GM18508 (cell line): Measurements from ENCODE around the gene GABRG3.
"Not testable (repeated sequence)": the region's sequence is repeated elsewhere in the genome, so short reads cannot be mapped to it uniquely, and the experiment has no call there.

Experiments
- ATAC-seq: cut with Tn5 transposase; IDR thresholded peaks from one replicate; pipeline ENCODE4 v1.9.1; 2021; ENCODE audit warnings: moderate number of reproducible peaks; ENCODE audit not compliant: insufficient read depth, unreplicated experiment

GABRG3 gene

DNA sequence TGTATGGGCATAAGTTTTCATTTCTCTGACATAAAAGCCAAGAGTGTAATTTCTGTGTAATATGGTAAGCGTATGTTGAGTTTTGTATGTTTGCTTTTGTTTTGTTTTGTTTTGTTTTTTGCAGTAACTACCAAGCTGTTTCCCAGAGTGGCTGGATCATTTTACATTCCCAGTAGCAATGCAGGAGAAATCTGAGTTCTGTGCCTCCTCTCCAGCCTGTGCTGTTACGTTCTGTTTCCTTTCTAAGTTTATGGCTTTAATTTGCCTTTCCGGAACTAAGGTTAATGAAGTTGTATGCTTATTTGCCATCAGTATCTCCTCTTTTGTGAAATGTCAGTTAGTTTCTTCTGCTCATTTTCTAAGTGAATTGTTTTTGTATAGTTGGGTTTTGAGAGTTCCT lies 307.8 kb downstream of the GABRG3 start:
- ATAC-seq: no peak

DNA sequence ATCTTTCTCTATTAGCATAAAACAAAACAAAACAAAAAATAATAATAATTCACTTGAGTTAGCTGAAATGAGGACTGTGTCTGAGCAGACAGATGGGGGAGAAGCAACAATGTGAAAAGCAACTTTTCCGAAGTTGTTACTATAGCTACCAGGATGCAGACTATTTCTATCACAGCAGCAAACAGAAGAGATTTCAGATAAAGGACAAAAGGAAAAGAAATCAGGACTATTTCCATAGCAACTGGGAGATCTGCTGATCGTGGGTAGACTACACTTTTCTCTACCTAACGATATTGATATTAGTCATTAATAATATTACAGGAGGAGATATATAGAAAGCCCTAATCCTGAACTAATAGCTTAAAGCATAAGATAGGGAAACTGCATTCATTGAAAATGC lies 321.7 kb downstream of the GABRG3 start:
- ATAC-seq: no peak

DNA sequence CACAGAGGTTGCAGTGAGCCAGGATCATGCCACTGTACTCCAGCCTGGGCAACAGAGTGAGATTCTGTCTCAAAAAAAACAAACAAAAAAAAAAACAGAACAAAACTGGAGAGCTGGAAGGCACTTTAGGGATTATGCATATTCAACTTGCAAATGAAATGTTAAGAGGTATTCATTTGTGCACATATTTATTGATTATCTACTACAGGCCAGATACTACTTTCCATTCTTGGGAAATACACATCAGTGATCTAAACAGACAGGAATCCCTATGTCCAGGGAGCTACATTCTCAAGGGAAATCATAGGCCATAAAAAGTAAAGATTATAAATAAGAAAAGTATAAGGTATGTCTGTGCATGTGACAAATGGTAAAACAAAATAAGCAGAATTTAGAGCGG lies 322.6 kb downstream of the GABRG3 start:
- ATAC-seq: no peak

DNA sequence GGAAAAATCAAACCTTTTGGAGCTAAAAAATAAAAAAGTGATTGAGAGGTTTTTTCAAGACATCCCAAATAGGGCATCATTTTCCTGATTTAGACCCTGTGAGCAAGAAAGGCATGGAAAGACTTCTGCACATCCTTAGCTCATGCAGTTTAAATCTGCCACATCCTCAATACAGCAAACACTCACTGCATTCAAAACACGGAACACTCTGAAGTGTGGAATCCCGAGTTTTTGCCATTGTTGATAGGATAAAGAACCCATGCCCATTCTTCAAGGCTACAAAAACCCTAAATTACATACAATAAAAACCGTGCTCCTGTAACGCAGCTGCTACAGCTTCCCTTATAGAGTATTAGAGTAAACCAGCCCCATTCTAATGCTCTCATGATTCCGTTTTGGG lies 346.8 kb downstream of the GABRG3 start:
- no peak for ATAC-seq

DNA sequence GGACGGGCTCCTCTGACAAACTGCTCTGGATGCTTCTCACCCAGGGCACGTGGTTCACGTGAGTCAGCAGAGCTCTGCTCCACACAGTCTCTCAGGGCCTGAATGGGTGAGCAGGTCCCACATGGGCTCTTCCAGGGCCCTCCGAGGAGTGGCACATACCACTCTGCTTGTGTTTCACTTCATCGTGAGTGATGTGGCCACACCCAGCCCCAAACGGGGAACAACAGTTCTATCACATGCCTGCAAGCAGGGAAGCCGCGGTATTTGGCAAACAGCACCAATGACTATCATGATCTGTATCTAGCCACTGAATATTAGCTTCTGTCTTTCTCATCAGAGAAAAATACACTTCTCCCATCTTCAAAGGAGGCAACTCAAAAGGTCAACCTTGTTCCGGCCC lies 352.8 kb downstream of the GABRG3 start:
- no peak for ATAC-seq

DNA sequence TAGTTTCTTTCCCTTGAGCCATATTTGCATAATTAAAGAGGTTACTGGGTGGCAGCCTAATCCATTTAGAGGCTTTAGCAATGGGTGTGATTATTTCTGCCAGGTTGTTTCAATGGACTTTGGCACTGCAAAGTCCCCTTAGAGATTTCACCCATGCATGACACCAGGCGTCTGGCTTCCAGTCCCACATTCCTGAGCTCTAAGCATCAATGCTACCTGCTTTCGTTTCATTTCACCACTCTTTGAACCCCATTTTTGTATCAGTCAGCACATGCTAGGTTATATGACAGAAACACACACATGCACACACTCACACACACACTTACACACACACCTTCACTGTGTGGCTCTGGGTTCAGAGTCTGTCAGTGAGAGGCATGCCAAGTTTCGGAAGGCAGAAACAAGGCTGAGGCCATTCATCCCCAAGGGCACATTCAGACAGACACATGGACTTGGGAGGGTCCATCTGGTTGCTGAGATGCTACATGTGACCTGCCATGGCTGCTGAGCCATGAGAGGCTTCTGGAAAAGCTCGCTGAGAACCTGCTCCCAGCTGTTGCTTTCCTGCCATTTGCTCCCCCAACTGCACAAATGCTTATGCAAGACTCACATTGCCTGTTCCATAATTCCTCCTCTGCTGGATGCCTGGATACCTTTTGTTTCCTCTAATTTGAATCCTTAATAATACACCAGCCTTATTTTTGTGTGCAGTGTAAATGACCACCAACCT lies 354.1 kb downstream of the GABRG3 start:
- no peak for ATAC-seq

DNA sequence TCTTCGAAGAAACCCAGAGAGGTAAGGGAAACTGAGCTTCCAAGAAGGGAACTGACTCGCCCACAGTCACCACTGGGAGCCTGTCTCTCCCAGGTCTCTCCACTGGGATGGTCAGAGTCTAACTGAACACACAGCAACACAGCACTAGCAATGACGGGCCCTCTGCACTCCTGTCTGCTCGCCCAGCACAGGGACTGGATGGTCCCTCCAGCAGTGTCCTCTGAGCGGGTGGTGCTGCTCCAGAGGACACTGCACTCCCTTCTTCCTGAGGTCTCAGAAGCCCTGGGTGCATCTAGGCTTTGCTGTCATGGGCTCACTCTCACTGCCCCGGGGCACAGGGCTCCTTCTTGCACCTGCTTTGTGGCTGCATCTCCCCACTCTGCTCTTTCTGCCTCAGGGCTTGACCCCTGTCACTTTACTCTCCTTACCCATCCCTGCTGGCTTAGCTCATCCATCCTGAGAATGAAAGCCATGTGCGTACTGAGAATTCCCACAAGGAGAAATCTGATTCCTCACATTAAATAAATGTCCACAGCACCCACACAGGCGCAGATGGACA lies 356.6 kb downstream of the GABRG3 start:
- ATAC-seq: no peak

DNA sequence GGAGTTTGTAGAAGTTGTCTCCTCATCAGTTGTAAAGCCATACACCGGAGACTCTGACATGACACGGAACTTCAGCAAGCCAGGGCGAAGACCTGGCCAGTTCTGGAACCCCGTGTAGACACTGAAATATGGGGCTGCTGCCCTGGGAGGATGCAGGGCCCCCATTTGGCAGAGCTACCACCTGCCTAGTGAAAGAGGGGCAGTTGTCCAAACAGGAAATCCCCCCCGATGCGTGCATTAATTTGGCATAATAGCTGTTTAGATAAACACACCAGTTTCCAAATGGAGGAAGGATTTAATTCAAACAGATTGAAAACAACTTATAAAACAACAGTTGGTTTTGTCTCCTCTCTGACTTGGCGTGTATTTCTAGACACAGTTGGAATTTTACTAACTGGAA lies 357.2 kb downstream of the GABRG3 start:
- no peak for ATAC-seq

DNA sequence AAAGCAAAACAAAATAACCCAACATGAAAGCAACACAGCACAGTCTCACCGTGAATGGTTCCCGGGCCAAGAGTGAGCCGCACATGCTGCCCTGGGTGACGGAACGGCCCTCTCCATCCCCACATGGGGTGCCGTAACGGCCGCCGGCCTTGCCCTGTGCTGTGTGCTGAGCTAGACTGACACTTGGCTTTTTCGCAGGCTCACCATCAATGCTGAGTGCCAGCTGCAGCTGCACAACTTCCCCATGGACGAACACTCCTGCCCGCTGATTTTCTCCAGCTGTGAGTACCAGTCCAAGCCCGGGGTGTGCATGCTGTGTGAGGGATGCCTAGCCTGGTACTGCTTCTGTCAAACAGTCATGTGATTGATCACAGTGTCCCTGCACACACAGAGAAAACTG lies 357.6 kb downstream of the GABRG3 start:
- ATAC-seq: no peak

DNA sequence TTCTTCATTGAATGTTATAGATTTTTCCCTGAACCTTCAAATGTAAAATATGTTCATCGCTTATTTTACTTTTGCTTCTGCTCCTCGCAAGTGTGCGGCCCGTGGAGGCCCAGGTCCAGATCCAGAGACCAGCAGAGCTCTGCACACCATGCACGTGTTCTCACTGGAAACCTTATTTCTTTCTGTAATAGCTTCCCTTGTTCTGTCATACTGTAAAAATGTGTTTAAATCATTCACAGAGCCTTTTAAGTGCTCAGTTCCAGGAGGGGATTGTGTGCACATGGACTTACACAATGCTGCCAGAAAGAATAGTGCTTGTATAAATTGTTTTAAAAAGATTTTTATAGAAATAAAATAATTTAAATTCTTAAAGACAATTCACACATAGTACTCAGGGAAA lies 359.3 kb downstream of the GABRG3 start:
- ATAC-seq: no peak

DNA sequence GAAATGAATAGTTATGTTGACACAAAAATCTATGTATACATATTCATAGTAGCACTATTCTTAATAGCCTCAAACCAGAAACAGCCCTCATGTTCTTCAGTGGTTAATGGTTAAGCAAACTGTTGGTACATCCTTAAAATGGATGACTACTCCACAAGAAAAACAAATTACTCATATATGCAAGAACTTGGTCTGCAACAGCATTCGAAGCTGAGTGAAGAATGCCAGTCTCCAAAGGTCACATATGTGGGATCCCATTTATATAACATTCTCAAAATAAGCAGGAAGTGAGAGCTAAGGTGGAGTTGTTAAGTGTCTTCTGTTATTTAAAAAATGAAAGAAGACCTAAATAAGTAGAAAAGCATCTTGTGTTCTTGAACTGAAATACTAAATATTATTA lies 365.7 kb downstream of the GABRG3 start:
- no peak for ATAC-seq

DNA sequence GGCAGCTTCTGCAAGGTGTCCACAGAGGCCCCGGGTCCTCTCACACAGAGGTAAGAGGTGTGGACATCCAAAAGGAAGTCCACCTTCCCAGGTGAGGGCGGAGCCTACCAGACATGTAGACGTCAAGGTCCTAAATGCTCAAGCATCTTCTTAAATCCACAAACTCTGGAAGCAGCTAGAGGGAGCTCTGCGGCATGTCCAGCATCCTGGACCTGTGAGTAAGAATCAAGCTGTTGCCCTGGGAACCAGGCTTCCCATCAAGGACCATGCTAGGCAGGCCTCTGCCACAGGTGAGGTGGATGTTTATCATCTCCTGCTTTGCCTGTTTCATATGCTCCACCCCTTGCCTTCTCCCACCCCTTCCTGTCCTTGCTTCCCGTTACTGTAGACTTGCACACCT lies 368.2 kb downstream of the GABRG3 start:
- no peak for ATAC-seq

DNA sequence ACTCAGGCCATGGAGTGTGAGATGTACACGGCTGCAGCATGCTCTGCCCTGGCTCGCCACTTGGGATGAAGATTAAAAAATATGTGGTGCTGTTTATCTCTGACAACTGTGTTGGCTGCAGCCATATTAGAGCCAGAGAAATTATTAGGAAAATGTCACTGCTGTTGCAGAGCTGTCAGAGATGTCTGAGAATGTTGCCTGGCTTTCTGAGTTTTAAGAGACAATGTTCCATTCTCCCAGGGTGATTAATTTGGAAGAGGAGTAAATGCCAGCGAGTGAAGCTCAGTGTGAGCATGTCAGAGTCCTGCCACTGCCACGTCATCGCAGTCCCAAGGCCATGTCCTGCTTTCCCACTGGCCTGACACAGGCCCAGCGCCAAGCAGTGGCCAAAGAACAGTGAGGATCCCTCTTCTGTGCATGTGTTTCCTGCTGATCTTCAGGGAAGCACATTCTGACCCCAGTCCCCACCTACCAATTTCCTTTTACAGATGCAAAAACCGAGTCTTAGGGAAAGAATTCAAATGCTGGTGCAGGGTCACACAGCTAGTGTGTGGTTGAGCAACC lies 370.9 kb downstream of the GABRG3 start:
- ATAC-seq: no peak

DNA sequence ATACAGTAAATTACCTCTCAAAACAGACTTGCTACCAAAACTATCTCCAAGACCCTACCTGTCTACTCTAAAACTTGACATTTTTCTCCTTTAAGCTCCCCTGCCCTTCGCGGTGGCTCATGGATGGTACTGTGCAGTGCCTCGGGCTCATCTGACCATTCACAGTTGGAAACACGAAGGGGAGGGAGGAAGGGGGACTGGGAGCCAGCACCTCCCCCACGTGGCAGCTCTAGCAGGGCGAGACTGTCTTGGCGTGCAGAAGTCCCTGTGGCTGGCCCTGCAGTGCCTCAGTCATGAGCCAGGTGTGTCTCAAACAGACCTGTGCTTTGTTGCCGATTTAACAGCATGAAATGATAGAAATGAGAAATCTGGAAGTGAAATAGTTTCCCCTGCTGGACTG lies 372.0 kb downstream of the GABRG3 start:
- ATAC-seq: no peak

DNA sequence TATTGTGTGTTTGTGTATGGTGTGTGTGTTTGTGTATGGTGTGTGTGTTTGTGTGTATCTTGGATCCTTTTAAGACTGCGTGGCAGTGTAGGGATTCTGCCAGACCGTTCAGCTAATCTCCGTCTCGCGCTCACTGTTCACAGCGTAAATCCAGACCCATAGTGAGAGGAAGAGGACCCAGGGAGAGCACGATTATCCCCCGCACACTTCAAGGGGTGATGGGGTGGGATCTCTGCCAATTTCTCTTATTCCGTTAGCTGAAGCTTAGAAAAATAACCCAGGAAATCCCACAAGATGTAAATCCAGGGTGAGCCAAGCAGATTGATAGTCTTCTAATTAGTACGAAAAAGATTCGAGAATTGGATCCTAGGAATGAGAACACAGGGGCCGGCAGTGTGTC lies 381.2 kb downstream of the GABRG3 start:
- ATAC-seq: no peak

DNA sequence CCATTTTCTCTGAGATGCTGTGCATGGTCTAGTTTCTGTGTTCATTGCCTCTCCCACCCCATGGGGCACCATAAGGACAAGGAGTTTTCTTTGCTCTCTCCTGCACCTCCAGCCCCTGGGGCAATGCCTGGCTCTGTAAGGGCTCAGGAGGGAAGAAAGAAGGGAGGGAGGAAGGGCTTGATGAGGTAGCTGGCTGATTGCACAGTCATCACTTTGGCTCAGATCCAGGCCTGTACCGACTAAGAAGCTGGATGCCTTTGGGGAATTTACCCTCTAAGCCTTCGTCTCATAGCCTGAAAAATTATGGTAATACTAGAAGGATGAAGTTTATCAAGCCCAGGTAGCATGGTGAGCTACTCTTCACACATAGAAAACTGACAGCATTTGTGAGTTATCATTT lies 382.9 kb downstream of the GABRG3 start:
- ATAC-seq: no peak

DNA sequence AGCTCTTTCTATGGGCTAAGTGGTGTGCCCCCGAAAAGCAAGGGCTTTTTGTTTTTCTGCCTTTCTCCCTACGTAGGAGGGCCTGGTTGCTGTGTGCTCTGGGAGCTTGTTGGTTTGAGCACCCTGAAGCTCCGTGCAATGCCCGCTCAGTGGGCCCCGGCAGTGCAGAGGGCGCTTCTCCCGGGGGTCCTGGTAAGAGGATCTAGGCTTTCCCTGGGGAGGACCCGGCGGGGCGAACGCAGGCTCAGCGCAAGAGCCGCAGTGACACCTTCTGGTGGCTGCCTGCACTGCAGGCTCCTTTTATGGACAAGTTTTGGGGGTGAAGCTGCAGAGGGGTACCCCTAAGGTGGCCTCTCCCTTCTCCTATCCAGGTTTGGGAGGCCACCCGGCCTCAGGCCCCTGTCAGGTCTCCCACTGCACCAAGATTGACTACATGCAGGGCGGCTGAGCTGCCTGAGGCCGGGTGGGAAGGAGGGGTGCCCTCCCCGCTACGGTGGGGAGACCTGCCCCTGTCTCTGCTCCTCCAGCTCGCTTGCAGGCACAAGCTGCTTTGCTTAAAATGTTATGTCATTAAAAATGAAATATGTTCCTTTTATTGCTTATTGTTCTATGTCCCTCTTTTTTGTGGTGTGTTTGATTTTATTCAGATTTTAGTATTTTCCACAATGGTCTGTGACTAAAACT lies 387.9 kb downstream of the GABRG3 start:
- no peak for ATAC-seq

DNA sequence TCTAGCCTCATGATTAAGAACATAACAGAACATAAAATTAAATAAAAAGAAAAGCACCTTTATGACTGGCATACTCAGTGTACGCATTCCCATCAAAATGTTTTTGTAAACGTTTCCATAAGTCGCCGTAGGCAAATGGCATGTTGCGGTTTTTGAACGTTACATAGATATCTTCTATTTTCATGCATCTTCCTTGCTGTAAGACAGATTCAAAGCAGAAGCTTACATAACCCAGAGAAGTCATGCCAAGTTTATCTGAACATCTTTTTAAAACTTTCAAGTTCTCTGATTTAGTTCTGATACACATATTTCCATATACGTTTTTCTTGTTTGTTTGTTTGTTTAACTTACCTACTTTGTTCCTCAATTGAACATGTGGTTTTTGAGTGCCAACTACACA lies 388.6 kb downstream of the GABRG3 start:
- no peak for ATAC-seq

DNA sequence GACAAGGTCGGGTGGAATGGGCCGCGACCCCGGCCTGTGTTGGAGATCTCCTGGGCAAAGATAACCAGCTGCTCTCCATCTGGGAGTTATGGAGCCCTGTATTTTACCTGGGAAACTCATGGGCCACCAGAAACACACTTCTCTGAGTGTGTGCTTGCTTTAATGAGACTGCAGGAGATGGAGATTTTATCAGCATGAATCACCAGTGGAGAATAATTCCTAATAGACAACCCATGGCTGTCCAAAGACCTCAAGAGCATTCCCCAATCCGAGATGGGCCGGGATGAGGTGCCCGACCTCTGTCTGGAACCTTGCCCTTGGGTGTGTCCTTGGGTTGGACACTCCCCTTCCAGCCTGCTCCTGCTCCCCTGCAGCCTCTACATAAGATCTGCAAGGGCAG lies 389.3 kb downstream of the GABRG3 start:
- no peak for ATAC-seq

DNA sequence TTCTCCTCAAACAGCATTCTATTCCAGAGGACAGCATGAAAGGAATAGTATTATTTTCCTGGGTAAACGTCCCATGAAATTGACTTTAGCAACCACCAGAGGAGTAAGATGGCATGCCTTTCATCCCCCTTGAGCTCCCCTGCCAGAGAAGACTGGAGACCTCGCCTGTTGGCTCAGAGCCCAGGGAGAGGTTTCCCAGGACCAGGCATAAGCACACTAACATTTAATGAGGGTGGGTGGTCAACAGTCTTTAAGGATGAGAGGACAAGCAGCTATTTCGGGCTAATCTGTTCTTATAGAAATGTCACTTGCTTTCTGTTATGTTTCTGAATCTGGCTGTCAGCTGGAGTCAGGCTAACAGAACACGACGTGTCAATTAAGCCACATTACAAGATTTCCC lies 390.5 kb downstream of the GABRG3 start:
- no peak for ATAC-seq

DNA sequence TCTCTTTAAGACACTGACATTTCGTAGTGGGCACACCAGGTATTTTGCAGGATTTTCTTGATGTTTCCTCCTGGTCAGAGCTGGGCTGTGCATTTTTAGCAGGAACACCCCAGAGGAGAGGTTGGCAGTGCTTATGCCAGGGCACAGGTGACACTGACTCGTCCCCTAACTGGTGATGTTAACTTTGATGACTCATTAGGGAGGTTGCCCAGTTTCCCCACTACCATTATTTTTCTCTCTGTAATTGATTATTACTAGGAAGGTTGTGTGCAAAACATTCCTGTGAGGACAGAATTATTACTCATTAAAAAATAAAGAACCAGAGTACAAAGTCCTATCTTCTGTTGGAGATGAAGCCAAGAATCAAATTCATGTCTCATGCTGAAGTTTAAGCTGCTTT lies 394.5 kb downstream of the GABRG3 start:
- no peak for ATAC-seq

DNA sequence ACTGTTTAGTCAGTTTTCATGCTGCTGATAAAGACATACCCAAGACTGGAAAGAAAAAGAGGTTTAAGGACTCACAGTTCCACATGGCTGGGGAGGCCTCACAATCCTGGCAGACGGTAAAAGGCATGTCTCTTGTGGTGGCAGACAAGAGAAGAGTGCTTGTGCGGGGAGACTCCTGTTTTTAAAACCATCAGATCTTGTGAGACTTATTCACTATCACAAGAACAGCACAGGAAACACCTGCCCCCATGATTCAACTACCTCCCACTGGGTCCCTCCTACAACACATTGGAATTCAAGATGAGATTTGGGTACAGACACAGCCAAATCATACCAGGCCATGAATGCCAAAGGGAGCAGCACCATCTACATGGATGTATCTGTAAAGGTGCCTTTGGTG lies 406.4 kb downstream of the GABRG3 start:
- not testable (repeated sequence) for ATAC-seq
